ENCODE results near the gene HORMAD1. TPM values are rescaled to one million over a fixed set of nuclear protein-coding genes. Genes with fewer than 3 reads are reported as not detected.

HORMAD1 gene
- total RNA-seq, 1 donor from 2014 or later = 1.2 TPM

GRCh38 chr1:150762552-150762951 is 41.9 kb upstream of the HORMAD1 start:
- DNase-seq (ENCODE audit: extremely low spot score in 2 of 2) = no peak
- Histone ChIP-seq H3K9me3 (no peaks in the 10 kb centered on the region), H3K4me3 (no peak overlapping the region), H3K27me3 (no peaks in the 10 kb centered on the region), H3K36me3 (no peaks in the 10 kb centered on the region), H3K4me1 (peaks cover 6% of the 10 kb centered on the region), H3K27ac (no peak overlapping the region)
- intact Hi-C loops (cut with DNase I) = no loop called here
- TF ChIP-seq POLR2AphosphoS5 (IDR thresholded peaks at IDR 0.05; ENCODE audit: insufficient read depth in 1 of 2, low read depth in 1 of 2) (no peak), CTCF (IDR thresholded peaks at IDR 0.05) (no peak), POLR2A (IDR thresholded peaks at IDR 0.05) (no peak)

GRCh38 chr1:150761801-150762200 is 41.1 kb upstream of the HORMAD1 start:
- intact Hi-C loops (cut with DNase I) = no loop called here
- H3K4me1 ChIP-seq = peaks cover 6% of the 10 kb centered on the region
- no peaks in the 10 kb centered on the region for H3K9me3 ChIP-seq
- H3K27me3 ChIP-seq = no peaks in the 10 kb centered on the region
- no peak for DNase-seq (ENCODE audit: extremely low spot score in 2 of 2)
- TF ChIP-seq CTCF (IDR thresholded peaks at IDR 0.05) (no peak), POLR2AphosphoS5 (IDR thresholded peaks at IDR 0.05; ENCODE audit: insufficient read depth in 1 of 2, low read depth in 1 of 2) (no peak), POLR2A (IDR thresholded peaks at IDR 0.05) (no peak)
- H3K27ac ChIP-seq = no peak overlapping the region
- no peak overlapping the region for H3K4me3 ChIP-seq
- no peaks in the 10 kb centered on the region for H3K36me3 ChIP-seq

GRCh38 chr1:150760013-150760412 is 39.3 kb upstream of the HORMAD1 start:
- no peak for TF ChIP-seq CTCF (IDR thresholded peaks at IDR 0.05)
- Histone ChIP-seq H3K36me3 (no peaks in the 10 kb centered on the region), H3K27ac (no peak overlapping the region), H3K9me3 (no peaks in the 10 kb centered on the region), H3K4me1 (peaks cover 6% of the 10 kb centered on the region), H3K4me3 (no peak overlapping the region), H3K27me3 (no peaks in the 10 kb centered on the region)
- no peak for DNase-seq (ENCODE audit: extremely low spot score in 2 of 2)
- intact Hi-C loops (cut with DNase I) = no loop called here

GRCh38 chr1:150753416-150753815 is 32.7 kb upstream of the HORMAD1 start:
- no peaks in the 10 kb centered on the region for H3K27me3 ChIP-seq
- H3K4me1 ChIP-seq = no peaks in the 10 kb centered on the region
- intact Hi-C loops (cut with DNase I) = no loop called here
- H3K9me3 ChIP-seq = no peaks in the 10 kb centered on the region
- no peak for DNase-seq (ENCODE audit: extremely low spot score in 2 of 2)
- no peak for TF ChIP-seq POLR2AphosphoS5 (IDR thresholded peaks at IDR 0.05; ENCODE audit: insufficient read depth in 1 of 2, low read depth in 1 of 2)
- TF ChIP-seq POLR2A (IDR thresholded peaks at IDR 0.05) = no peak
- TF ChIP-seq CTCF (IDR thresholded peaks at IDR 0.05) = no peak
- no peak overlapping the region for H3K27ac ChIP-seq
- no peaks in the 10 kb centered on the region for H3K36me3 ChIP-seq
- no peak overlapping the region for H3K4me3 ChIP-seq

- no peak for TF ChIP-seq POLR2AphosphoS5 (IDR thresholded peaks at IDR 0.05; ENCODE audit: insufficient read depth in 1 of 2, low read depth in 1 of 2)
- no peak for DNase-seq (ENCODE audit: extremely low spot score in 2 of 2)
- Histone ChIP-seq H3K4me1 (no peaks in the 10 kb centered on the region), H3K9me3 (no peaks in the 10 kb centered on the region), H3K36me3 (no peaks in the 10 kb centered on the region), H3K27ac (no peak overlapping the region), H3K27me3 (no peaks in the 10 kb centered on the region), H3K4me3 (no peak overlapping the region)
- intact Hi-C loops (cut with DNase I) = no loop called here
Measured at GRCh38 chr1:150751443-150751842, 30.7 kb upstream of the HORMAD1 start.

Measured in vagina (tissue), 2 donors.